ENCODE measurements around the gene HAAO.

HAAO gene

GRCh38 chr2:42788882-42789281 lies 3.5 kb downstream of the HAAO start:
- Histone ChIP-seq H3K4me1 (ENCODE audit: control insufficient read depth, low read length) (peaks cover 14% of the 10 kb centered on the region), H3K9me3 (ENCODE audit: control insufficient read depth, insufficient read depth, low read length) (no peaks in the 10 kb centered on the region), H3K4me3 (ENCODE audit: low read length) (no peak overlapping the region), H3K27me3 (ENCODE audit: control insufficient read depth, low read length) (peaks cover 27% of the 10 kb centered on the region), H3K36me3 (ENCODE audit: control insufficient read depth, low read length) (no peaks in the 10 kb centered on the region), H3K4me2 (ENCODE audit: low read length) (no peak overlapping the region), H3K27ac (ENCODE audit: low read depth, low read length) (no peak overlapping the region), H3K79me2 (ENCODE audit: control insufficient read depth, low read length) (no peaks in the 10 kb centered on the region), H4K20me1 (ENCODE audit: control insufficient read depth, insufficient read depth, low read depth, low read length) (no peaks in the 10 kb centered on the region), H3K9me2 (replicated peaks; ENCODE audit: control insufficient read depth, low read length) (no peaks in the 10 kb centered on the region), H3F3A (ENCODE audit: control insufficient read depth, insufficient read depth) (no peaks in the 10 kb centered on the region)
- TF ChIP-seq EZH2phosphoT487 (IDR thresholded peaks at IDR 0.05; ENCODE audit: borderline replicate concordance, low read length) (no peak), CTCF (IDR thresholded peaks at IDR 0.05; ENCODE audit: low read depth, low read length, poor library complexity, severe bottlenecking) (no peak)

- no peaks in the 10 kb centered on the region for H3F3A ChIP-seq (ENCODE audit: control insufficient read depth, insufficient read depth)
- H3K9me2 ChIP-seq (replicated peaks; ENCODE audit: control insufficient read depth, low read length), result no peaks in the 10 kb centered on the region
- H3K4me1 ChIP-seq (ENCODE audit: control insufficient read depth, low read length), result peaks cover 9% of the 10 kb centered on the region
- H3K36me3 ChIP-seq (ENCODE audit: control insufficient read depth, low read length), result no peaks in the 10 kb centered on the region
- H3K4me3 ChIP-seq (ENCODE audit: low read length), result no peak overlapping the region
- no peaks in the 10 kb centered on the region for H3K79me2 ChIP-seq (ENCODE audit: control insufficient read depth, low read length)
- TF ChIP-seq CTCF (IDR thresholded peaks at IDR 0.05; ENCODE audit: low read depth, low read length, poor library complexity, severe bottlenecking) (no peak), EZH2phosphoT487 (IDR thresholded peaks at IDR 0.05; ENCODE audit: borderline replicate concordance, low read length) (no peak)
- H3K9me3 ChIP-seq (ENCODE audit: control insufficient read depth, insufficient read depth, low read length), result no peaks in the 10 kb centered on the region
- H3K27ac ChIP-seq (ENCODE audit: low read depth, low read length), result no peak overlapping the region
- H3K27me3 ChIP-seq (ENCODE audit: control insufficient read depth, low read length), result peaks cover 24% of the 10 kb centered on the region
- no peaks in the 10 kb centered on the region for H4K20me1 ChIP-seq (ENCODE audit: control insufficient read depth, insufficient read depth, low read depth, low read length)
- no peak overlapping the region for H3K4me2 ChIP-seq (ENCODE audit: low read length)
Observed at GRCh38 chr2:42788478-42788793, 3.9 kb downstream of the HAAO start.

- H3K79me2 ChIP-seq (ENCODE audit: control insufficient read depth, low read length), result no peaks in the 10 kb centered on the region
- TF ChIP-seq CTCF (IDR thresholded peaks at IDR 0.05; ENCODE audit: low read depth, low read length, poor library complexity, severe bottlenecking) (no peak), EZH2phosphoT487 (IDR thresholded peaks at IDR 0.05; ENCODE audit: borderline replicate concordance, low read length) (no peak)
- H3F3A ChIP-seq (ENCODE audit: control insufficient read depth, insufficient read depth), result no peaks in the 10 kb centered on the region
- peaks cover 19% of the 10 kb centered on the region for H3K27me3 ChIP-seq (ENCODE audit: control insufficient read depth, low read length)
- no peaks in the 10 kb centered on the region for H4K20me1 ChIP-seq (ENCODE audit: control insufficient read depth, insufficient read depth, low read depth, low read length)
- H3K9me3 ChIP-seq (ENCODE audit: control insufficient read depth, insufficient read depth, low read length), result no peaks in the 10 kb centered on the region
- no peak overlapping the region for H3K4me2 ChIP-seq (ENCODE audit: low read length)
- no peaks in the 10 kb centered on the region for H3K36me3 ChIP-seq (ENCODE audit: control insufficient read depth, low read length)
- no peak overlapping the region for H3K4me3 ChIP-seq (ENCODE audit: low read length)
- H3K9me2 ChIP-seq (replicated peaks; ENCODE audit: control insufficient read depth, low read length), result no peaks in the 10 kb centered on the region
- no peak overlapping the region for H3K27ac ChIP-seq (ENCODE audit: low read depth, low read length)
- H3K4me1 ChIP-seq (ENCODE audit: control insufficient read depth, low read length), result peaks cover 4% of the 10 kb centered on the region
Observed at GRCh38 chr2:42787788-42788477, 4.5 kb downstream of the HAAO start.
